Measurements from ENCODE around the gene RPN2.
A peak's percentile ranks its signal among the peaks of the same experiment; 100 is the strongest.
"Not testable (repeated sequence)": the region's sequence is repeated elsewhere in the genome, so short reads cannot be mapped to it uniquely, and the experiment has no call there.

The RPN2 gene

GRCh38 chr20:37178839-37179682 is at the start of gene RPN2, which contains the start of gene MROH8:
Gene RPN2 (plus strand): TSS chr20:37179330. CDS start chr20:37179357, 27 bp downstream.
Gene MROH8 (minus strand): TSS chr20:37179548.
- DNase-seq = peak; percentile 94

GRCh38 chr20:37131486-37131885 is 47.6 kb upstream of the RPN2 start:
- DNase-seq = no peak

- DNase-seq = no peak
These were observed 45.2 kb upstream of the RPN2 start for GRCh38 chr20:37133952-37134351.

DNA sequence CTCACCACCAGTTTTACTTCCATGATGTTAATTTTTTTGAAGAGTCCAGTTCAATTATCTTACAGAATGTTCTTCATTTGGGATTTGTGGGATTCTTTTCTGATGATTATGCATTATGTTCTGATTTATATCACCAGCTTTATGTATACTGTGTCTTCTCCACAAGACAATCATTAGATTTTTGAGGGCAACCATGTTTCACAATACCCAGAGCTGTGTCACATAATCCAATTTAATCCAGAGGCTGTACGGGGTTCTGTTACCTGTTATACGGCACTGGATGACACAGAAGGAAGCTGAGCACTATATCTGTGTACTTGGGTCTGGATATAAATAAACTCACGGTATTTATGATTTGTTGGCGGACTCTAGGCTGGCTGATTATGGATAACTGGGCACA is 41.6 kb upstream of the RPN2 start:
- no peak for DNase-seq

- no peak for DNase-seq
These were observed 36.4 kb upstream of the RPN2 start for GRCh38 chr20:37142708-37143107.

DNA sequence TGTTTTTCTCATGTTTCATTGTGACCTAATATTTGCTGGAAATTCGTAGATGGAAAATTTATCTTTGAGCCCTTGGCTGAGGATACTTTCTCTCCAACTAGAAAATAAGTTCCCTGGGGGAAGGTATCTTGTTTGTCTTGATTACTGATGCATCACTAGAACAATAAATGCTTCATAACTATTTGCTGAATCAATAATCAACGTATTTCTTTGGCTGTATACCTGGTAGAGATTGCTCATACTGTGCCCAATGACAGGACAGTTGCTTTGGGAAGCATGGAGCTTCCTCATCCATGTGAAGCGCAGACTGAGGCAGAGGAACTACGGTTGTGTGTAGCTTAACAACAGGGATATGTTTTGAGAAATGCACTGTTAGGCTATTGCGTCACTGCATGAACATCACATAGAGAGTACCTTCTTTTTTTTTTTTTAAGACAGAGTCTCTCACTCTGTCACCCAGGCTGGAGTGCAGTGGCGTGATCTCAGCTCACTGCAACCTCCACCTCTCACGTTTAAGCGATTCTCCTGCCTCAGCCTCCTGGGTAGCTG is 34.2 kb upstream of the RPN2 start:
- DNase-seq = no peak

GRCh38 chr20:37147250-37147649 is 31.9 kb upstream of the RPN2 start:
- DNase-seq = no peak

DNA sequence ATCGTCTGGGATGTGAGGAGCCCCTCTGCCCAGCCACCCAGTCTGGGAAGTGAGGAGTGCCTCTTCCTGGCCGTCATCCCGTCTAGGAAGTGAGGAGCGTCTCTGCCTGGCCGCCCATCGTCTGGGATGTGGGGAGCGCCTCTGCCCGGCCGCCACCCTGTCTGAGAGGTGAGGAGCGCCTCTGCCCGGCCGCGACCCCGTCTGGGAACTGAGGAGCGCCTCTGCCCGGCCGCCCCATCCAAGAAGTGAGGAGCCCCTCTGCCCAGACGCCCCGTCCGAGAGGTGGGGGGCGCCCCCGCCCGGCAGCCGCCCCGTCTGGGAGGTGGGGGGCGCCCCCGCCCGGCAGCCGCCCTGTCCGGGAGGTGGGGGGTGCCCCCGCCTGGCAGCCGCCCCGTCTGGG is 28.3 kb upstream of the RPN2 start:
- DNase-seq = not testable (repeated sequence)

DNA sequence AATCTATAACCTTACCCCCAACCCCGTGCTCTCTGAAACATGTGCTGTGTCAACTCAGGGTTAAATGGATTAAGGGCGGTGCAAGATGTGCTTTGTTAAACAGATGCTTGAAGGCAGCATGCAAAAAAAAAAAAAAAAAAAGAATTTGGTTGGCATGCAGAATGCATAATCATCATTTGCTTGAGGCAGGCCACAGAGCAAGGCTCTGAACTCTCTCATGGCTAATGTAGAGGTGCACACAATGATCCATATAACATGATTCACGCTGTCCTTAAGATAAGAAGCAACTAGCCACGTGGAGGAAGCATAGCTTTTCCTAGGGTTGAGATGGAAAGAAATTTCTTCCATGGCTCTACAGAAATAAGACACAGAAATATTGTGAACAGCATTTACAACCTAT is 27.6 kb upstream of the RPN2 start:
- DNase-seq = no peak

- DNase-seq = no peak
These were observed 26.8 kb upstream of the RPN2 start for GRCh38 chr20:37152284-37152683.

GRCh38 chr20:37154684-37155298 is 24.3 kb upstream of the RPN2 start:
- no peak for DNase-seq

DNA sequence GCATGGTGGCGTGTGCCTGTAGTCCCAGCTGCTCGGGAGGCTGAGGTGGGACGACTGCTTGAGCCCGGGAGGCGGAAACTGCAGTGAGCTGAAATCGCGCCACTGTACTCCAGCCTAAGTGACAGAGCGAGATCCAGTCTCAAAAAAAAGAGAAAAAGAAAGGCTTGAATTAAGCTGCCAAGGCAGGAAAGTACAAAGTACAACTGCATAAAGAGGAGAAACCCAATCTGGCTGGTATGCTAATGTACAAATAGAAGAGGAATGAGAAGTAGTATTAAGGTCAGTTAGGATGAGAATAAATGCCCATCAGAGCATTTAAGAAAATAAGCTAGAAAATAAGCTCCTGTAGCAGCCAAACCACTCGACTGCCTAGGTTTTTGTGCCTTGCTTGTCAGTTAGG is 23.1 kb upstream of the RPN2 start:
- DNase-seq = no peak

DNA sequence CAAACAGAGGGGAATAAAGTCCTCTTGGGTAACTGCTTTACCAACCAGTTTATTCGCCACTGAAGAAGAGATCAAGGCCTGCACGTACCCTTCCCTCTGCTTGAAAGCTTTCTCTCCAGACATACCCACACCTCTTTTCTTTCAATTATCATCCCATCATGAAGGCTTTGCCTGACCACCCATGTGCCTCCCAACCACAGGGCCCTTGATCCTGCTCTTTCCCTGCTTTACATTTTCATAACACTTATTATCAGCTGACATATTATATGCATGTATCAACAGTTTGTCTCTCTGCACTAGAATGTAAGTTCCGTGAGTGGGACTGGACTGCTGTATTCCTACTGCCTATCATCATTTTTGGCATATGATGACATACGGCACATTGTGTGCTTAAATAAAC is 20.9 kb upstream of the RPN2 start:
- DNase-seq = no peak

DNA sequence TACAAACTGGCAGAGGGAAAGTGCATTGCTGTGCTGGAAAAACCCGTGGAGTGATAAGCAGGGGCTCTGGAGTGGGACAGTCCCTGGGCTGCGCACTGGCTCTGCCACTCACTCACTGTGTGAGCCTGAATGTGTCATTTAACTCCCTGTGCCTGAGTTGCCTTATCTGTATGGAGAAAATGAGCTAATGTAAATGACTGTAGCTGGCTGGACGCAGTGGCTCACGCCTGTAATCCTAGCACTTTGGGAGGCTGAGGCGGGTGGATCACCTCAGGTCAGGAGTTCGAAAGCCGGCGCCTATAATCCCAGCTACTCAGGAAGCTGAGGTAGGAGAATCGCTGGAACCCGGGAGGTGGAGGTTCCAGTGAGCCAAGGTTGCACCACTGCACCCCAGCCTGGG is 18.4 kb upstream of the RPN2 start:
- no peak for DNase-seq

GRCh38 chr20:37161830-37162549 is 17.1 kb upstream of the RPN2 start:
- DNase-seq = no peak

- no peak for DNase-seq
These were observed 16.5 kb upstream of the RPN2 start for GRCh38 chr20:37162646-37163045.

- no peak for DNase-seq
These were observed 15.1 kb upstream of the RPN2 start for GRCh38 chr20:37163832-37164554.

GRCh38 chr20:37165031-37165430 is 14.1 kb upstream of the RPN2 start:
- DNase-seq = no peak

- no peak for DNase-seq
These were observed 12.3 kb upstream of the RPN2 start for GRCh38 chr20:37166867-37167266.

- DNase-seq = no peak
These were observed 6.3 kb upstream of the RPN2 start for GRCh38 chr20:37172836-37173235.

- no peak for DNase-seq
These were observed 774 bp downstream of the RPN2 start for GRCh38 chr20:37179683-37180524.

DNA sequence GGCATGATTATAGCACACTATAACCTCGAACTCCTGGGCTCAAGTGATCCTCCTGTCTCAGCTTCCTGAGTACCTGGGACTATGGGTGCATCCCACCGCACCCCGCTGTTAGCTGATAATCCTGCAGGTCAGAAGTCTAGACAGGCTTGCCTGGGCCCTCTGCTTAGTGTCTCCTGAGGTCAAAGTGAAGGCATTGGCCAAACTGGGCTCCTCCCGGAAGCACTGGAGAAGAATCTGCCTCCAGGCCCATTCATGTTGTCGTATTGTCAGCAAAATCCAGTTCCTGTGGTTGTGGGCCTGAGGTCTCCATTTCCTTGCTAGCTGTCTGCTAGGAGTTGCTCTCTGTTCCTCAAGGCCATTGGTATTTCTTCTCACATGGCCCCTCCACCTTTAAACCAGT is 6.6 kb downstream of the RPN2 start:
- no peak for DNase-seq
